HG03432 (cell line): ENCODE data around the gene KLRG1.

Experiments used
- ATAC-seq: cut with Tn5 transposase; IDR thresholded peaks from one replicate; pipeline ENCODE4 v1.9.1; 2021; ENCODE audit warnings: mild to moderate bottlenecking, moderate library complexity; ENCODE audit not compliant: unreplicated experiment

KLRG1 gene

DNA sequence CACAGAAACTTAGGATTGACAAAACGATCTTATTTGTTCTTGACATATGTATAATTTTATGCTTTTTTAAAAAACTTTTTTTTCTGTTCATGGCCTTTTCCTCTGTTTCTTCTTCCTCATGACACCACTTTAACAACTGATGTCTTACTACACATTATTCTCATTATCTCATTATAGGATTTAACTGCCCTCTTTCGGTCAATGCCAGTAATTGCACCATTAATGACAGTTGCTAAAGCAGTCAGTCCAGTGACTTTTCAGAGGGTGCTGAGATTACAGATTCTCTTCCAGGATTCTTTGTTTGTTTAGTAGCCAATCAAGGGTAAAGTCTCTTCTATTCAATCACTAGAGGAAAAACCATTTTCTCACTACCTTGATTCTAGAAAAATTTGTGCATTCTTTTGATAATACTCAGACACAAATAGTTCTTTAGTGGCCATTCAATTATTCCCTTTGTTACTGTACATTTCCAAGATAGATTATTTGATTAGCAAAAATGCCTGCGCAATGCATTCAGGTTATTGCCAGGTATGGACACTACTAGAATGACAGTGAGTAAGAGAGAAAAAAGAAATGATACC lies 50.1 kb downstream of the KLRG1 start:
- no peak for ATAC-seq

DNA sequence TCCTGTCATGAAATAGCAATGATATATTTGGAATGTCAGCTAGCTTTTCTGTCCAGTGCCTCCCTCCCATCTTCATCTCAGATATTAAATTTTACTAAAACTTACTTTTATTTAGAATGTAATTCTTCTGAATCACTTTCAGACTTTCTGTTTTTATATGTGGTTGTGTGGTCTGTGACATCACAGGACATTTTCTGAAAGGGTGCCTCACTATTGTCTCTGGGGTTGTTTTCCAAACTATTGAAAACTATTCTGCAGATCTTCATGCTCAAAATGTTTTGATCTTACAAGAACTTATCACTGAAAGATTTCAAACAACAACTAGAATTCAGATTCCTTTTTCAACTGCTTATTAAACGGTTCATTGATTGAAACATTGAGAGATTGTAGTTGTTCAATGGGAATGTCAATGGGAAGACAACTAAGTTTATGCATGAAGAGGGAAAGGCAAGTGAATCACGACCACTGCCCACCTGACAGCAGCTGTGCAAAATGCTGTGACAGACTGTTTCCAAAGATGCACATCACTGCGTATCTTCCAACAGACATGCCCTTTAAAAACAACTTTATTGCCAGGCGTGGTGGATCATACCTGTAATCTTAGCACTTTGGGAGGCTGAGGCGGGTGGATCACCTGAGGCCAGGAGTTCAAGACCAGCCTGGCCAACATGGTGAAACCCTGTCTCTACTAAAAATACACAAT lies 51.3 kb downstream of the KLRG1 start:
- ATAC-seq: no peak

DNA sequence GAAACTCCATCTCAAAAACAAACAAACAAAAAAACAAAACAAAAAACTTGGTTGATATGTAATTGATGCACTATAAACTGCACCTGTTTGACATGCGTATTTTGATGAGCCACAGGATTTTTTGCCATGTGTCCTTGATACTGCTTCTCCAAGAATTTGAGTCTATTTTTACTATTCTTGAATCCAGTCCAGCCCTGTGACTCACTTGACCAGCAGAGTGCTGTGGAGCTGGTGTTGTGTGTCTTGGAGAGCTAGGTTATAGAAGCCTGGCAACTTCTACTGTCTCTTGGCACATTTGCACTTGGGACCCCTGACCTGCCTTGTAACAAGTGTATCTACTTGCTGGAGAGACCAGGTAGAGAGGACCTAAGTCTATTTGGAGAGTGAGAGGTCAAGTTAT lies 52.0 kb downstream of the KLRG1 start:
- ATAC-seq: no peak

DNA sequence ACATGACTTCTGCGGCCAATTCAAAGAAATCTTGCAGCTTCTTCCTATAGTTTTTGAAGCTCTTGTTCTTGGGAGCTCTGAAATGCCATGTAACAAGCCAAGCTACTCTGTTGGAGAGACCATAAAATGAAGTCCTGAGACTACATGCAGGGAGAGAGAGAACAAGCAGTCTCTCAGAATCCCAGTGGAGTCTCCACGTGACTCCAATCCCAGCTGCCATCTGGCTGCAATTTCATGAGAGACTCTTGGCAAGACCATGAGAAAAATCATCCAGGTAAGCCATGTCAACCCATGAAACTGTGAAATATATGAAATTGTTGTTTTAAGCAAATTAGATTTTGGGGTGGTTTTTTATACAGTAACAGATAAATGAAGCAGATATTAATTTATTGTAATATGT lies 54.4 kb downstream of the KLRG1 start:
- ATAC-seq: no peak

DNA sequence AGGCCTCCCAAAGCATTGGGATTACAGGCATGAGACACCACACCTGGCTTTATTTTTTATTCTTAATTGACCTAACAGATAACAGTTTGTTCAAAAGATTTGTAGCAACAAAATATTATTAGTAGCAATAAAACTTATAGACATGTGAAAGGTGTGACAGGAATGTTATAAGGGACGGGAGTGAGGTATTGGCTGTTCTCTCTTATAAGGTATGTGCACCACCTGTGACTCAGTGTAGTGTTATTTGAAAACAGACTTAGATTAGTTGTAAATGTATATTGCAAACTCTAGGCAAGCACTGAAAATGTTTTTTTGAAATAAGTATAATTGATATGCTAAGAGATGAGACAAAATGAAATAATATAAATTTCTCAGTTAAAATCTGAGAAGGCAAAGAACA lies 57.8 kb downstream of the KLRG1 start:
- ATAC-seq: no peak

DNA sequence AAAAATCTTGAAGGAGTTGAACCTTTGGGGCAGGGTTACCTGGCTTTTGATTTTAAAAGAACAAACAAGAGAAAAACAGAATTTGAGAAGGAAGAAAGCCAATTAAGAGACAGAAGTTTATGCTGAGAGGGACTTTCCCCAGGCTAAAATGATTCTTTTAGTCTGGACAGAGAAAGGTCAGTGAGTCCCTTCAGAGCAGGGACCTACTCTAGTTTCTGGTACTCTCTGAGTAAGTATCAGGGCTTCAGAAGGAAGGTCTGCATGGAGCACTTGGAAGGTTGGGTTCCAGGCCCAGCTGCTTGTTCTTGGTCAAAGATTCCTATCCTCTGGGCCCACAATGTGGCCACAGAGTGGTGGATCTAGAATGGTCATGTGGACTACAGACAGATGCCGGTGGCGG lies 59.6 kb downstream of the KLRG1 start:
- no peak for ATAC-seq

DNA sequence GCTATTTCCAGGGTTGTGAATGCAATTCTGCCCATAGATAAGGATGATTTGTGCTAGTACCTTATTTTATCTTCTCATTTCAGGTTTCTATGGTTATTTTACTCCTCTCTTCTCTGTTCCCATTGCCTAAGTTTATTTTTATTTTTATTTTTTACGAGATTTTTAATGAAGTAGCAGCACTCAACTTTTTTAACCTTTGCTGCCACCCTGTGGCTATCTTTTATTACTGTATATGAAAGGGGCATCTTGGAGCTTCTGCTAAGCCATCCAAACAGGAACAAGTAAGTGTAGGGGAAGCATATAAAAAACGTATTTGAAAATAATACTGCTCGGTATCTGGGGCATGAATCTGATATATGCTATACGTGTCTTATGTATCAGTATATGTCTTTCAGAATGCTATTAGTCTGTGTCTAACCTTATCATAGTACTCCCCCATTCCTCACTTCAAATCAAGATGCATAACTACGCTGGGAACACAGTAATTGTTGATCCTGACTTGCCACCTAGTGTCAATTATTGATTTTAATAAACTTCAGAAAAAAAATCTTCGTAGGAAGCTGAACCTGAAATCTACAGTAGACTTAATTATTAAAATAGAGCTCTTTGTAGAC lies 60.3 kb downstream of the KLRG1 start:
- no peak for ATAC-seq

DNA sequence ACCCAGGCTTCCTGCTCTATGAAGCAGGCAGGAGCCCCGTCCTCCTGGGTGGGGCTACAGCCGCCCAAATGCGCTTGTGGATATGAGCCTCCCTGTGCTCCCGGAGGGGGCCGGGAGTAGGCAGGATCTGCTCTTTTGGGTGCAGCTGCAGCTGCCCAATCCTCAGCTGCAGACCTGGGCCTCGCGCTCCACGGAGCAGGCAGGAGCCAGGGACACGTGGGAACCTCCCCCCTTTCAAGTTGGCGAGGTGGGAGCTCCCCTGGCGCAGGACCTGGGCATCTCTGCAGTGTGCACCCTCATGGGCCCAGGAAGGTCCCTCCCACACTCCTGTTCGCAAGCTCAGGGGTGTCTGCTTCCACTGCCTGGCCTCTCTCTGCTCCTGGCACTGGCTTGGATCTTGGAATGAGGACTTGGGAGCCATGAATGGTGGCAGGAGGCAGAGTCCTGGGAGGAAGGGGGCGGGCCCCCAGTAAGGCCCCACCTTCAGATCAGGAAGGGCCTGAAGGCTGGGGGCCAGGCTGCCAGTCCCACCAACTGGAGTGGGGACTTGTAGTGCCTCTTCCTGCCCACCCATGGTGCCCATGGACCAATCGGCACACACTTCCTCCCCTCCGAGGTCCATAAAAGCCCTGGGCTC lies 61.3 kb downstream of the KLRG1 start:
- ATAC-seq: no peak

DNA sequence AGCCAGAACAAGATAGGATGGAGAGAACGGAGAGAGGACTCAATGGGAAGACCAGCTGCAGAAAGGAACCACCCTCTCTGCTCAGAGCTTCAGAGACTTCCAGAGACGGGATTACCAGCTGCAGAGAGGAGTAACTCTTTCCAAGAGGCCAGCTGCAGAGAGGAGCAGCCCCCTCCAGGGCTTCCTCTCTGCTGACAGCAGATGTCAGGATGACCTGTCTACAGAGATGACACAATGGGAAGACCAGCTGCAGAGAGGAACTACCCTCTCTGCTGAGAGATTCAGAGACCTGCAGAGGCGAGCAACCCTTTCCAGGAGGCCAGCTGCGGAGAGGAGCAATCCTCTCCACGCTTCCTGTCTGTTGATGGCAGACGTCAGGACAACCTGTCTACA lies 61.8 kb downstream of the KLRG1 start:
- no peak for ATAC-seq

DNA sequence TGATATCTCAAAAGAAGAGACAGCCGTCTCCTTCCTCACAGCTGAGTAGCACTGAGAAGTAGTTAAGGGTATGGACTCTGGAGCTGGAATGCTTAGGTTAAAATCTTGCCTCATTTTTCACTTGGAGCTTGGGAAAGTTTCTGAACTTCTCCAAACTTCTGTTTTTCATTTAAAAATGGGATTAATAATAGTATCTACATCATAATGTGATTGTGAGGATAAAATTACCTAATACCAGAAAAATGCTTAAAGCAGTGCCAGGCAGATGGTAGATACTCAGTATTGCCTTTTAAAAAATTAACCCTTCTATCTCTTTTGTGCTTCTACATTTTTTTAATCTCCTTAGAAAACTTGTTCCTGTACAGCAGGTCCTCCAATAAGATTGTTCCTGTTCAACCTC lies 63.3 kb downstream of the KLRG1 start:
- ATAC-seq: no peak
